Right lung (tissue), 5 donors: ENCODE measurements around the gene PADI1. TPM values are rescaled to one million over a fixed set of nuclear protein-coding genes. Genes with fewer than 3 reads are reported as not detected.

Experiments used
- DNase-seq, 2 donors: peaks; one replicate each; pipeline ENCODE4 v3.0.0-alpha.2; 2013
- polyA plus RNA-seq, 5 donors: library from polyadenylated mRNA; unstranded; fragments of 120-200 nt; gene quantifications; one replicate each; pipeline versions ENCODE4 v1.2.1 to v1.2.3, GENCODE V29; 2013; ENCODE audit warnings: inconsistent platforms in 1 of 5, low replicate concordance in 1 of 5; ENCODE audit not compliant: insufficient read length in 5 of 5, insufficient read depth in 1 of 5

The PADI1 gene
- polyA plus RNA-seq, 5 donors, result 0.05 TPM; not detected in 4

DNA sequence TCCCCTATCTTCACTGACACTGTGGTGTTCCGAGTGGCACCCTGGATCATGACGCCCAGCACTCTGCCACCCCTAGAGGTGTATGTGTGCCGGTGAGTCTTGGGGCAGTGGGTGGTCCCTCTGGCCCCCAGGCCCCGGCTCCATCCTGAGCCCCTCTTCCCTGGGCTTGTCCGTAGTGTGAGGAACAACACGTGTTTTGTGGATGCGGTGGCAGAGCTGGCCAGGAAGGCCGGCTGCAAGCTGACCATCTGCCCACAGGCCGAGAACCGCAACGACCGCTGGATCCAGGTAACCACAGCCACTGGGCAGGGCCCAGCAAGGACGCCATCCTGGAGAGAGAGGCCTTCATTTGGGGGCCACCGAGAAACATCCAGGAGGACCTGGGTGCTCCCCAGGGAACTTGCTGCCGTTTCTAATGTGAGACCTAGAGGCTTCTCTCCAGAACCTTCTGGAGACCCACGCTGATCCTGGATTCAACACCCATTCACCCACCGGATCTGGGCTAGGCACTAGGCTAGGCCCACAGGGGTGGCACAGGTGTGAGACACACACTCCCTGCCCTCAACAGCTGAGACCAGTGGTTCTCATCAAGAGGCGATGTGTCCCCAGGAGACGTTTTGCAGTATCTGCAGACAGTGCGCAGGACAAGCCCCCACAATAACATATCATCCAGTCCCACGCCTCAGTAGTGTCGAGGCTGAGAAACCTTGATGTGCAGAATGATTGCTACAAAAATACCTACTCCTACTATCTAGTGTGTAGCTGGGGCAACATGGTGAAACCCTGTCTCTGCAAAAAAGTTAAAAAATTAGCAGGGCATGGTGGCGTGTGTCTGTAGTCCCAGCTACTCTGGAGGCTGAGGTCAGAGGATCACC is 66.2 kb downstream of the PADI1 start:
- DNase-seq, result no peak

DNA sequence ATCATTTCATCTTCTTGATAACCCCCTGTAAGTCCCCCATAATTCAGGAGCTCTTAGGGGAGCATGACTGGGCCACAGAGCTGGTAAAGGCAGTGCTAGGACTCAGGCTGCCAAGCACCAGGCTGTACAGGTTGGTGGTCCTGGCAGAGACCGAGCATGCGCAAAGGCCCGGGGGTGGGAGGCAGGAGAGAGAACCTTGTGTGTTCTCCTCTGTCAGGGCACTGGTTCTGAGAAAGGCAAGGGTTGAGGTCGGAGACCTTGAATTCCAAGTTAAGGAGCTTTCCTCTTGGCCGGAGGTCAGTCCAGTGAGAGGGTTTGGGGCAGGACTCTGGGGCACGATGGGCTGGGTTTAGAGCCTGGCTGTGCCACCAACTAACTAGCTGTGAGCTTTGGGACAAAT is 67.1 kb downstream of the PADI1 start:
- no peak for DNase-seq

DNA sequence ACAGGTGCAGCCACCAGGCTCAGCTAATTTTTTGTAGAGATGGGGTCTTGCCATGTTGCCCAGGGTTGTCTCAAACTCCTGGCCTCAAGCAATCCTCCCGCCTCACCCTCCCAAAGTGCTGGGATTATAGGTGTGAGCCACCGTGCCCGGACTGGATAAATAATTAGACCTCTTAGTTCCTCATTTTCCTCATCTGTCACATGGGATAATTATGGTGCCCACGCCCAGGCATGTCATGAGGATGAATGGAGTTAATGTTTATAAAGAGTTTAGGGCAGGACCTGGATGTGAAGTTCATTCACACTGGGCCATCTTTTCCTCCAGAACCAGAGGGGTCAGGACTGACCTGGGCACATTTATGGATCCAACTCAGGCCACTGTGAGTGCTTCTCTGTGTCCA is 67.7 kb downstream of the PADI1 start:
- DNase-seq, result no peak

DNA sequence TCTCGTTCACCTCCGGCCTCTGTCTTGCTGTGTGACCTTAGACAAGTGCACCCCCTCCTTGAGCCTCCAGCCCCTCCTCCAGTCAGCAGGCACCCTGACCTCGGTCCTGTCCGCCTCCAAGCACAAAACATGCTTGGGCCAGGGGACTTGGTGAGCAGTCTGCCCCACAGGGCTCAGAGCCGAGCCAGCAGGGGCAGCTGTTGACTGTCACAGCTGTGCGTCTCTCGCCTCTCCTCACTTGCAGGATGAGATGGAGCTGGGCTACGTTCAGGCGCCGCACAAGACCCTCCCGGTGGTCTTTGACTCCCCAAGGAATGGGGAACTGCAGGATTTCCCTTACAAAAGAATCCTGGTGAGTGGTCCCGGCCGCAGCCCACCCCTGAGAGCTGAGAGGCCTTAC is 68.2 kb downstream of the PADI1 start:
- DNase-seq, result no peak

DNA sequence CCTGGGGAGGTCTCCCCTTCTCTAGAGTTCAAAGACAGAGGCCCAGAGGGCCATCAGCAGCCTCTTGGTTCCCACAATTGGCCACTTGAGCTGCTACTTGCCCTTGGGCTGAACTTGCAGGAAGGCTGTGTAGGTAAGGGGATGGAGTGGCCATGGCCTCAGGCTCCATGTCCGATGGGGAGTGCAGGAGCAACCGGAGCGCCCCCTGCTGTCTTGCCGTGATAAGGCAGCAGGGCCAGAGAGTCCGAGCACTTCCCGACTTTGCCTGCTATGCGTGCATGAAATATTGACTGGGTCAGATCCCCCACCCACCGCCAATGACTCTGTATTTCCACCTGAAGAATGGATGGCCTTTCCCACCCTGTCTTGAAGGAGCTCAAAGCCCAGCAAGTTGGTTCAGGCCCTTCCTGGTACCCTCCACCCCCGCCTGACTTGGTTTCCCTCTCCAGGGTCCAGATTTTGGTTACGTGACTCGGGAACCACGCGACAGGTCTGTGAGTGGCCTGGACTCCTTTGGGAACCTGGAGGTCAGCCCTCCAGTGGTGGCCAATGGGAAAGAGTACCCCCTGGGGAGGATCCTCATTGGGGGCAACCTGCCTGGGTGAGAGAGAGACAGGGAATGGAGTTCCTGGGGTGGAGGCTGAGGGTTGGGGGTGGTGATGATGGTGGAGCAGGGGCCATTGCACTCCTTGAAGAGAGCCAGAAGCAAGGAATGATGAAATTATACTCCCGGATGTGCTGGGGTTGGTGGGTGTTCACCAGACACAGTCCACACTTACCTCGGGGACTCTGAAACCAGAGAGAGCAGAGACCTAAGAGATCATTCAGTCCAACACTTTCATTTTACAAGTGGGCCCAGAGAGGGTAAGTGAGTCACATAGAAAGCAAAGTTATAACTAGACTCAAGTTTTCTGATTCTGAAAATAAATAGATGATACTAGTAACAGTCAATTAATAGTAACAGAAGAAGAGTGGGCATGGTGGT is 69.5 kb downstream of the PADI1 start:
- DNase-seq, result peak in 1 of 2 donors; percentile 8

DNA sequence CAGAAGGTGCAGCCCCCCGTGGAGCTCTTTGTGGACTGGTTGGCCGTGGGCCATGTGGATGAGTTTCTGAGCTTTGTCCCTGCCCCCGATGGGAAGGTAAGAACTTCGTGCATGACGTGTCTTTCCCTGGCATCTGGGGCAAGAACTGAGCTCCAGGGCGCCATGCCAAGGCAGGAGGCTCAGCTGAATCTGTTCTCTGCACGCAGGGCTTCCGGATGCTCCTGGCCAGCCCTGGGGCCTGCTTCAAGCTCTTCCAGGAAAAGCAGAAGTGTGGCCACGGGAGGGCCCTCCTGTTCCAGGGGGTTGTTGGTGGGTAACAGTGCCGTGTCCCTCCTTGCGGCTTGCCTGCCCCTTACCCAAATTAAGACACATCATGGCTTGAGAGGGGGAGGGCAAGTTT is 71.6 kb downstream of the PADI1 start:
- no peak for DNase-seq

DNA sequence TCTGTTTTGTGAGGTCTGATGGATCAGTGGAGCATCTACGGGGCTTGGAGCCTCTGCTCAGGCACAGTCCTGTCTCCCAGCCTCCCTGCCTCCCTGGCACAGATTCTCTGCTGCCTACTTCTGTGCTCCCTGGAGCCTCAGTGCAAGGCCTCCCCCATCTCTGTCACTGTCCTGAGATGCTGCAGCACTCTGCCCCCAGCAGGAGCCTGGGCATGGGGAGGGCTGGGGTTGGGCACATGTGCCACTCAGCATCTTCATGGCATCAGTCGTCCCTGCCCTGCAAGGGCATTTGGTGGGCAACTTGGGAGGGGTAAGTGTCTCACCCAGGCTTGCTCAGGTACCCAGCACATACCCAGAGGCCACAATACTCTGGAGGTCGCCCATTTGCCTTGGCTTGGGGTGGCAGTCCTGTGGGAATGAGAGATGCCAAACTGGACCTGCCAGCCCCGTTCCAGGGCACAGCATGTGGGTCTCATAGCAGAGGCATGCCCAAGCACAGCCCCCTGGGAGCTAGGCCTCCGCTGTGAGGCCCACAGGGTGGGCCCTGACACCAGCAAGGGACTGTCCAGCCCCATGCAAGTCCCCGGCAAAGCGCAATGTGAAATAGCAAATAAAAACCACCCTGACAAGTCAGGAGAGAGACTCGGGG is 72.7 kb downstream of the PADI1 start:
- DNase-seq, result no peak

DNA sequence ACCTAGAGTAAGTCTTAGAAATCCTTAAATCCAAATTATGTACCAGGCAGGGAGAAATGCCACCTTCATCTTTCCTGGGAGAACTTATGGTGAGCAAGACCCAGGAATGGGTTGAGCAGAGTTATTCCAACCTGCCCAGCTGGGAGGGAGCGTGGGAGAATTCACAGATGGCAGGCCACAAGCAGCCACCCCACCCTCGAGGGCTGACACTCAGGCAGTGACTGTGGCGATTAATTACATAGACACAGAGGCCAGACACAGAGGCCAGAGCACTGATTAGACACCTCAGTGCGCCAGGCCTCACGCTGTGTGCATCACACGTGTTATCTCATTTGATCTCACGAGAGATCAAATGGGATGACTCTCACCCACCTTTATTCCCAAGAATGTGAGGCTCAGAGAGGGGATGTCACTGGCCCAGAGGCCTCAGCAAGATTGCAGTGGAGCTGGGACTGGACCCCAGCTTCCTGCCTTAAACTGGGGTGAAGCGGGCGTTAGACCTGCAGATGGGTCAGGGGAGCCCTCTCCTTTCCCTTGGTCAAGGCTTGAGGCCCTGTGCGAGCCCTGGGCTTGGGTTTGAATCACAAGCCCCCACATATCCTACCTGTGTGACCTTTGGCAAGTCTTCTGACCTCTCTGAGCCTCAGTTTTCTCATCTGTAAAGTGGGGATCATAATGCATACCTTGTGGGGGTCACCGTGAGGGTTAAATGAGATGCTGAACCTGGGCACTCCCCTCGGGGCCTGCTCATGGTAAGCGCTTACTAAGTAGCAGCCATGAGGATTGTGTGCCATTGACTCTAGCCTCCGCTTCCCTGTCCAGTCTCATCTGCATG is 74.3 kb downstream of the PADI1 start:
- DNase-seq, result no peak

DNA sequence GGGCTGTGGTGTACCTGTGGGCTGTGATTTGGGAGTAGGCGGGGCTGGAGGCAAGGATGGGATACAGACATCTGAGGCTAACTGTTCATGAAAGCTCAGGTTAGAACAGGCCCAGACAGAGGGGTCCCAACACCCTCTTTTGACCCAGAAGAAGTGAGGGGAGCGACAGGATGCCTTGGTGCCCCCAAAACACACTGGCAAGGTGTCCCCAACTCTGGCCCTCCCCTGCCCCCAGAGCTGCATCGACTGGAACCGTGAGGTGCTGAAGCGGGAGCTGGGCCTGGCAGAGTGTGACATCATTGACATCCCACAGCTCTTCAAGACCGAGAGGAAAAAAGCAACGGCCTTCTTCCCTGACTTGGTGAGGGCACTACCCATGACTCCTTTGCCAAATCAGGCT is 75.5 kb downstream of the PADI1 start:
- DNase-seq, result no peak

DNA sequence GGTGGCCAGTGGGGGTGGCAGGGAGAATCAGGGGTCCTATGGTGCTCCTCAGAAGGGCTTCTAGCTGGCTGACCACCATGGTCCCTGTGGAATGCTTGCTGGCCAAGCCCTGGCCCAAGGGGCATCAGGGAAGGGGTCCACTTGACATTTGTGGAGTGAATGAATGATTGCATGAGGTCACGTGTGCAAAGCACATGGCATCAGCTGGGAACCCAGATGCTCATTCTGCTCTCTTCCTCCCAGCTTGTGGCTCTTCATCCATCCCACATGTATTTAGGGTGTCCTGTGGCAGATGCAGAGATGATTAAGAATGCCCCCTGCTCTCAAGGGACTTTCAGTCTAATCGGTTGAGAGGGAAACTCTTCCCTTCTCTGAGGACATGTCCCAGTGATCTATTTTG is 76.0 kb downstream of the PADI1 start:
- no peak for DNase-seq

DNA sequence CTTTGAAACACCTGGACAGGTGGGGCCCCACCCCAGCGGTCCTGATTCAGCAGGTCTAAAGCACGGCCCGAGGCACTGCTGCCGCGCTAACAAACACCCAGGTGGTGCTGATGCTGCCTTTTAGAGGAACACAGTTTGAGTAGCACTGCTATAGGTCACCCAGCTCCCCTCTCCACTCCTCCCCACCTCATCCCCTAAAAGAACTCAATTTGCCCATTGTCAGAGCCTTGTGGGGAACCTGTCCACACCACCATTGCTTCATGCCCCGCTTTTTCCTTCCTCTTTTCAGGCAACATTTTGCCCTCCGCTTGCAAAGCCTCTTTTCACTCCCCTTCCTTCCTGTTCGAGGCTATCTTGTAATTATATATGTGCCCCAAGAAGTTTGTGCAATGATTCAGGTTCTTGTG is 76.8 kb downstream of the PADI1 start:
- no peak for DNase-seq

DNA sequence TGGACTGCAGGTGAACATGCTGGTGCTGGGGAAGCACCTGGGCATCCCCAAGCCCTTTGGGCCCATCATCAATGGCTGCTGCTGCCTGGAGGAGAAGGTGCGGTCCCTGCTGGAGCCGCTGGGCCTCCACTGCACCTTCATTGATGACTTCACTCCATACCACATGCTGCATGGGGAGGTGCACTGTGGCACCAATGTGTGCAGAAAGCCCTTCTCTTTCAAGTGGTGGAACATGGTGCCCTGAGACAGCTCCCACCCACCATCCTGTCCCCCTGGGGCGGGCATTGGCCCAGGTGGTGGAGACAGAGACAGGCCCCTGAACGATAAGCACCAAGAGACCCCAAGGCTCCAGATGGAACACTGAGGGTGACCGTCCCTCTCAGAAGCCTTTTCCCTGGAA is 77.9 kb downstream of the PADI1 start:
- no peak for DNase-seq

DNA sequence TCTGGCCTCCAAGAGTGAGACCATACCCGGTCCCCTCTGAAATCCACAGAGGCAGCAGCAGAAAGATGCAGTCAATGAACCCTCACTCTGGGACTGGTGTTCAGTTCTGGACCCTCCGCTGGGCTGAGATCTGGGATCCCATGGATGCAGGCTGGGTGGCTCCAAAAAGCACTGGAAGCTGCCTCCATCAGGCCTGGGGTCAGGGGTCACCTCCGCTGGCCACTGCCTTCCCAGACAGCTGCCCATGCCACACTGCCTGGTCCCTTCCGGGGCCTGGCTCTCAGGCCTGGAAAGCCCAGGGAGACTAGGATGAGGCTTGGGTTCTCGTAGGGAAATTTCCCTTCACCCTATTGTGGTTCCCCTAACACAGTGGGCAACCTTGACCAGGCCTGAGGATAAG is 81.7 kb downstream of the PADI1 start:
- DNase-seq, result no peak

DNA sequence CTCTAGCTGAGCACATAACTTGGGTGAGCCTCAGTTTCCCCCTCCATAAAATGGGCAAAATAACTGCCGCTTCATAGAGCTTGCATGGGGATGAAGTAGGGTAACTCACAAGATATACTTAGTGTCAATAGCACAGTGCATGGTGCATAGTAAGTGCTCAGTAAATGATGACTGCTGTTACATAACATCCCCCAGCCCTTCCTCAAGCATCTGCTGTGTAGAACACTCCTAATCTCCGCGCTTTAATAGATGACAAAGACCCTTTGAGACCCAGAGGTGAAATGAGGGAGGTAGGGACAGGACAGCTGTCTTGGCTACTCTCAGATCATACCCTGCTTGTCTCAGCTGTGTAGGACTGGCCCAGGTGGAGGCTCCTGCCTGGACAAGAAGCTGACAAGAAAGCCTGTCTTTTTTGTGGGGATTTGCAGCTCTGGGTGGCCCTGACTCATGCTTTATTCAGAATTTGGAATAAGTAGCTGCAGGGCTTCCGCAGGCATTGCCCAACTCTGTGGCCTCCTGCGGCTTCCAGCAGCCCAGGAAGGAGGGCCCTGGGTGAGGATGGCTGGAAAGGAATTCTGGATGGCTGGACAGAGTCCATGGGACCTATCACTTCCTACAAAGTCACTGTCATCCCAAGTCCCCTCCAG is 82.3 kb downstream of the PADI1 start:
- no peak for DNase-seq

DNA sequence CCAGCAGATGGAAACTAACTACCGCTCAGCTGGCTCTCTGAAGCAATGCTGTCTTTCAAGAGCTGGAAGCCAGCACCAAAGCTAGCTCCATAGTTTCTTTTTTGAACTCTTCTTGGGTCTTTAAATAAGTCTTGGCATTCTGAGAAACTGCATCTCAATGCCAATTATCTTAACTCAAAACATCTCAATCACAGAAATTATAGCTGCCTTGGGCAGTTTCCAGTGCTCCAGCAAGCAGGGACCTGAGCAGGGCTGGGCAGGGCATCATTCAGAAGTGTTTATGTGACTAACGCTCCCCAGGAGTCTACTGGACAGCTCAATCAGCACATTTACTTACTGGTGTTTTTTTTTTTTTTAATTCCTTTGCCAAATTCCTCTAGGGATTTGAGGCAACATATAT is 84.8 kb downstream of the PADI1 start:
- no peak for DNase-seq

DNA sequence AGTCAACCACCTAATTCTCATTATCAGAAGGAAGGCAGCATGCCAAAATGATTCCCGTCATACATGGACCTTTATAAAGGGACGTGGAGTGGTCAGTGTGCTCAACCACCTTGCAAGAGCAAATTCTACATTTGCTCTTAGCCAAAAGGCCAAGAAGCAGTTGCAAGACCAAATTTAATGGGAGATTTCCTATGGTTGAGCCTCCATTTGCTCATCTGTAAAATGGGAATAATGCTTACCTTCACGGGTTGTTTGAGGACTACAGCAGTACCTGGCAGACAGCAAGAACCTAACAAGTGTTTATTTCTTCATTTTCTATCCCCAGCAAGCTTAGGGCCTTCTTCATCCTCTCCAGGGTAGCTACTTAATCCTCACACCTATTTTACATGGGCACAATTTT is 85.6 kb downstream of the PADI1 start:
- DNase-seq, result no peak

DNA sequence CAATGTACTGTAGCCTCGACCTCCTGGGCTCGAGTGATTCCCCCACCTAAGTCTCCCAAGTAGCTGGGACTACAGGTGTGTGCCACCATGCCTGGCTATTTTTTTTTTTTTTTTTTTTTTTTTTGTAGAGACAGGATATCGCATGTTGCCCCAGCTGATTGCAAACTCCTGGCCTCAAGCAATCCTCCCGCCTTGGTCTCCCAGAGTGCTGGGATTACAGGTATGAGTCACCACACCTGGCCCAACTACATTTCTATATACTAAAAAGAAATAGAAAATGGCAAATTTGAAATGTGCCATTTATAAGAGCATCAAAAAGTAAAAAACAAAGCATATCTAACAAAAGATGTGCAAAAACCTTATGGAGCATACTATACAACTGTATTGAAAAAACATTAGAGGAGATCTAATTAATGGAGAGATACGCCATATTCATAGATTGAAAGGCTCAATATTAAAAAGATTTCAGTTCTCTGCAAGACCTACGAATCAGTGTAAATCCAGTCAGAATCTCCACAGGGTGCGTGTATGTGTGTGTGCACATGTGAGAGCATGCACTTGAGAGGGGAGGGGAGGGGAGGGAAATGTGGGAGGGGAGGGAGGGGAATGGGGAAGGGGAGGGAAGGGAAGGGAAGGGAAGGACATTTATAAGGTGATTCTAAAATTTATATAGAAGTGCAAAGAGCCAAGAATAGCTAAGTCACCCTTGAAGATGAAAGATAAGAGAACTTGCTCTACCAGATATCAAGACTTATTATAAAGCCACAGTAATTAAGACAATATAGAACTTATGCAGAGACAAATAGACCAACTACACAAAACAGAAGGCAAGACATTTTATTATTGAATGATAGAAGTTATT is 87.6 kb downstream of the PADI1 start:
- DNase-seq, result no peak

DNA sequence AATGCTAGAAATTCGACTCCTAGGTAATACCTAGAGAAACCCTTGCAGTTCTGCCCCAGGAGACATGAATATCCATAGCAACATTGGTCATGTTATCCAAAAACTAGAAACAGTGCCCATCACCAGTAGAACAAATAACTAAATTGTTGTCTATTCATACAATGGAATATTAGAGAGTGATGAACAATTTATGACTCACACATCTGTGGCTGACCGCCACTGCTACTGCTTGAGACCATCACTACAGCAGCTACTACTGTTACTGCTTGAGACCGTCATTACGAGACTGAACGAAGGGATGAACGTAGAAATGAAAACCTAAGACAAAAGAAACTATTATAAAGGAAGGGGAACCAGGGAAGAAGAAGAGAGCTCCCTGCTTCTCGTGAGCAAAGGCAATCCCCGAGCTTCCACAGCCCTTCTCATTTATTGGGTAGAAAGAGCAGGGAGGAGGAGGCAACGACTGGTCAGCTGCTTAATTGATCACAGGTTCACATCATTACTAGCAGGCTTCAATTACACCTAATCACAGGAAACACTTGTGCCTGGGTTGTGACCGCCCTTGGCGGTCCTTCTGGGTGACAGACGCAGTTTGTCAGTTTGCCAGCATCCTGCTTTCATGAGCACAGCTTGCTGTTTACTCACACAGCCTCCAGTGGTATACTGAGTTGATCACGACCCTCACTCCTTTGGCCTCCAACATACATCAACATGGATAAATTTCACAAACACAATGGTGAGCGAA is 88.9 kb downstream of the PADI1 start:
- no peak for DNase-seq

DNA sequence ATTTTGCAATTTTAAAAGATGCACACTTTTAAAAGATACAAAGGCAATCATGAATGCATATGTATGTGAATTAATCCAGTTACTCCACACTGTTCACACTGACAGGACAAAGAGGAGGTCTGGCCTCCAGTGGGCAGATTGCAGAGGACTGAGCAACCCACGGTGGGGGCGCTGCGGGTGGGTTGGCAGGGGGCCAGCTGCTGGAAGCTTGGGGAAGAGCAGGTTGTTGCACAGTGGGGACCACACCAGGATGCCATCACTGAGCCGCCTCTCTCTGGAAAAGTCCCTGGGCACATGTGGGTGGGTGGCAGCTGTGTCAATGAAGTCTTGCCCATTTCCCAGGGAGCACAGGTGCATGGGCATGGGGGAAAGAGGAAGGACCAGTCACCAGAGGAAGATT is 90.4 kb downstream of the PADI1 start:
- DNase-seq, result no peak
